ENCODE measurements around the gene SIPA1L3.

DNA sequence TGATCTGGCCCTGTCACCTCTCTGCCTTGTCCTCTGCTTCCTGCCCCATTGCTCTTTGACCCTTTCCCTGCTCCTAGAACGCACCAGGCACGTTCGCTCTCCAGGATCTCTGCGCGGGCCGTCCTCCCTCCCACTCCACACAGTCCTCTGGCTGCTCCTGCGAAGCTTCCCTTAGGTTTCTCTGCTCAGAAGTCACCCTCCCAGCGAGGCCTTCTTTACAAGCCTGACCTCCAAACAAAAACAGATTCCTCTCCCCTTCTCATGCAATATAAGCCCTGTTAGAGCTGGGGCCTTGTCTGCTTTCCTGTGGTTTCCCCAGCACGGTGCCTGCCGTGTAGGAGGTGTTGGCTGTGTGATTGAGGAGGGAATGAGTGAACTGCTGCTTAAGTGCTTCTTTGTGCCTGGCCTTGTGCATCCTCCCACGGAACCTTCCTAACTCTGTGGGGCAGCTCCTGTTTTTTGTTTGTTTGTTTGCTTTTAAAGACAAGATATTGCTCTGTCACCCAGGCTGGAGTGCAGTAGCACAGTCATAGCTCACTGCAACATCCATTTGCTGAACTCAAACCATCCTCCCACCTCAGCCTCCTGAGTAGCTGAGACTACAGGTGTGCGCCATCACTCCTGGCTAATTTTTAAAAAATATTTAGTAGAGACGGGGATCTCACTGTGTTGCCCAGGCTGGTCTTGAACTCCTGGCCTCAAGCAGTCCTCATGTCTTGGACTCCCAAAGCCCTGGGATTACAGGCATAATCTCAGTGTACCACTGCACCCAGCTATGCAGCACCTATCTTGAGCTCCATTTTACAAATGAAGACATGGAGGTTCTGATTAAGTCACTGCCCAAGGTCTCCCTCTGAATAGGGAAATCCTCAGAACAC is 82.0 kb downstream of the SIPA1L3 start:
- TF ChIP-seq, protein P1, sequence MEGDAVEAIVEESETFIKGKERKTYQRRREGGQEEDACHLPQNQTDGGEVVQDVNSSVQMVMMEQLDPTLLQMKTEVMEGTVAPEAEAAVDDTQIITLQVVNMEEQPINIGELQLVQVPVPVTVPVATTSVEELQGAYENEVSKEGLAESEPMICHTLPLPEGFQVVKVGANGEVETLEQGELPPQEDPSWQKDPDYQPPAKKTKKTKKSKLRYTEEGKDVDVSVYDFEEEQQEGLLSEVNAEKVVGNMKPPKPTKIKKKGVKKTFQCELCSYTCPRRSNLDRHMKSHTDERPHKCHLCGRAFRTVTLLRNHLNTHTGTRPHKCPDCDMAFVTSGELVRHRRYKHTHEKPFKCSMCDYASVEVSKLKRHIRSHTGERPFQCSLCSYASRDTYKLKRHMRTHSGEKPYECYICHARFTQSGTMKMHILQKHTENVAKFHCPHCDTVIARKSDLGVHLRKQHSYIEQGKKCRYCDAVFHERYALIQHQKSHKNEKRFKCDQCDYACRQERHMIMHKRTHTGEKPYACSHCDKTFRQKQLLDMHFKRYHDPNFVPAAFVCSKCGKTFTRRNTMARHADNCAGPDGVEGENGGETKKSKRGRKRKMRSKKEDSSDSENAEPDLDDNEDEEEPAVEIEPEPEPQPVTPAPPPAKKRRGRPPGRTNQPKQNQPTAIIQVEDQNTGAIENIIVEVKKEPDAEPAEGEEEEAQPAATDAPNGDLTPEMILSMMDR (IDR thresholded peaks at IDR 0.05; ENCODE audit: low read depth, low read length) = no peak
- TF ChIP-seq EZH2phosphoT487 (IDR thresholded peaks at IDR 0.05; ENCODE audit: low read depth) = no peak

All from OCI-LY3 (cell line).